ENCODE data around the gene PPIL4.

The PPIL4 gene, protein sequence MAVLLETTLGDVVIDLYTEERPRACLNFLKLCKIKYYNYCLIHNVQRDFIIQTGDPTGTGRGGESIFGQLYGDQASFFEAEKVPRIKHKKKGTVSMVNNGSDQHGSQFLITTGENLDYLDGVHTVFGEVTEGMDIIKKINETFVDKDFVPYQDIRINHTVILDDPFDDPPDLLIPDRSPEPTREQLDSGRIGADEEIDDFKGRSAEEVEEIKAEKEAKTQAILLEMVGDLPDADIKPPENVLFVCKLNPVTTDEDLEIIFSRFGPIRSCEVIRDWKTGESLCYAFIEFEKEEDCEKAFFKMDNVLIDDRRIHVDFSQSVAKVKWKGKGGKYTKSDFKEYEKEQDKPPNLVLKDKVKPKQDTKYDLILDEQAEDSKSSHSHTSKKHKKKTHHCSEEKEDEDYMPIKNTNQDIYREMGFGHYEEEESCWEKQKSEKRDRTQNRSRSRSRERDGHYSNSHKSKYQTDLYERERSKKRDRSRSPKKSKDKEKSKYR

DNA sequence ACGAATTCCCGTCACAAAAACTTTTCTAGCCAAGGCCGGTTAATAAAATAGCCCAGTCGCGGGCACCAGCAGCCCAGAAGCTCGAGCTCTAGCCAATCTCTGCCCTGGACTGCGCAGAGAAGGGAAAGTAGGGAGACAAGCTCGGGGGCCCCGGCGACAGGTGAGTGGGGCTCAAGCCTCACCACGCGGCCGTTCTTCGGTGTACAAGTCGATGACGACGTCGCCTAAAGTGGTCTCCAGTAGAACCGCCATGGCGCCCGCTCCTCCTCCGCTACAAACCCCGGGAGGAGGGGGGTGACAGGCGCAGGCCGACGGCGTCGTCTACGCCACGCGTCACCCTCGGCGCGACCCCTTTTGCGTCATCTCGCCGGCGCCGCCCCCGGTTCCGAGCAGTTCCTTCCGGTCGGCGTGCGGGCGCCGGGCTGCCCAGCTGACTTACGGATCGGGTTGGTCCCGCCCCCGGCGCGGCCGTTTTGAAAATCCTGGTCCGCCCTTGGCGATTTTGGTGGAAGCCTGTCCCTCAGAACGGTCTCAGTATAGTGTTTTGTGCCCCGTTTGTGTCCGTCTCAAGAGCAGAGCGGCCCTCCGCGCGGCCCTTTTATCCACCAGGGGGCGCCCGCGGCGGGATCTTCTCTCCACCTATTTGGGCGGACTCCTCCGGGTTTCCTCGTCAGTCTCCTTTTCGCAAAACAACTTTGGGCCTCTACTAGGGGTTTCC lies at the start of gene PPIL4:
TSS of gene PPIL4 (minus strand) at position 290 of the 718 bp plus-strand sequence. CDS start at position 252, 38 bp downstream.
- peak; percentile 96 for DNase-seq (ENCODE audit: low read depth)

DNA sequence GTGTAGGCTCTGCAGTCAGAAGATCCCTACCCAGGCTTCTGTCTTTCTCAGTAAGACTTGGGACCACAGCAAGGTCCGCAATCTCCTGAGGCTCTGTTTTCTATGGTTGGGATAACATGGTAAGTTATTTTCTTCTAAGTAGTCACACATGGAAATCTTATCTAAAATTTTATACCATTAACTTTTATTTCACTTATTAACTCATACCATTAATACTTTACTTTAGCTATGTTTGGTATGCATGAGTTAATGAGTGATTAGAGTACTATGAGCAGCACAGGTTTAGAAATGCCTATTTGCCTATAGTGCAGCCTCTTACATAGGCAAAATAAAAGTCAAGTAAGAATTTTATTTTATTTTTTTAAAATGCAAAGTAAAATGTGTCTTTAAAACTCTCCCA lies 47.6 kb upstream of the PPIL4 start:
- no peak for DNase-seq (ENCODE audit: low read depth)

DNA sequence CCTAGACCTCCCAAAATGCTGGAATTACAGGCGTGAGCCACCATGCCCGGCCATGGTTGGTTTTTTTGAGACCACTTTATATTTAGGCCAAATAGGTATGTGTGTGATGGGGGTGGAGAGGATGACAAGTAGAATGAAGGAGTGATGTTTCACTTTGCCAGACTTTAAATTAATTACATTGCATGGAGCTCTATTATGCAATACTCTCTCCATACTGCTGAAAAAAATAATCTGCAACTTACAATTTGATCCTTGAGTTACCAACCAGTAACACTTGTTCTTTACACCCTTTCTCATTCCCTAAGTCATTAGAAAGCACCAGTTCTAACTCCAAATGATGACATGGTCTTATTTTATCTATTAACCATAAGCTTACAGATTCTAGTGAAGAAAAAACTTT lies 47.1 kb upstream of the PPIL4 start:
- no peak for DNase-seq (ENCODE audit: low read depth)

DNA sequence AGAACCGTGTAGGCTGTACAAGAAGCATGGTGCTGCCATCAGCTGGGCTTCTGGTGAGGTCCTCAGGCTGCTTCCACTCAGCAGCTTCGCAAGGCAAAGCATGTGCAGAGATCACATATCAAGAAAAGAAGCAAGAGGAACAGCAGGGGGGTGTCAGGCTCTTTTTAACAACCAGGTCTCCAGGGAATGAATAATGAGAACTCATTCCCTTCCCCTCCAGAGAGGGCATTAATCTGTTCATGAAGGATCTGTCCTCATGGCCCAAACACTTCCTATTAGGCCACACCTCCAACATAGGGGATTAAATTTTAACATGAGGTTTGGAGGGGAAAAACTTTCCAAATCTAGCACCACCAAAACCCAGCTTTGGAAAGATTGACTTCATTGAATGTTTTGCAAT lies 40.3 kb upstream of the PPIL4 start:
- DNase-seq (ENCODE audit: low read depth): no peak

DNA sequence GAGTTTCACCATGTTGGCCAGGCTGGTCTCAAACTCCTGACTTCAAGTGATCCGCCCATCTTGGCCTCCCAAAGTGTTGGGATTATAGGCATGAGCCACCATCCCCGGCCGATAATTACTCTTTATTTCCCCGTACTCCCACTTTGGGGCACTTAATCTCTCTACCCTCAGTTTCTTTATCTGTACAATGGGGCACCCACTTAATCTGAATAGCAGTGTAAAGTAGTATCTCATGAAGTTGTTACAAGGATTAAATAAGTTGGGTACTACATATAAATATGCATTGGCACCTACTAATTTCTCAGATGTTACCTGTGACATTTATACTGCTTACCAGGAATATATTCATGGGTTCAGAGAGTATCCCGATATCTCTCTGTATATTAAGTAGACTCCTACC lies 35.5 kb upstream of the PPIL4 start:
- DNase-seq (ENCODE audit: low read depth): no peak

DNA sequence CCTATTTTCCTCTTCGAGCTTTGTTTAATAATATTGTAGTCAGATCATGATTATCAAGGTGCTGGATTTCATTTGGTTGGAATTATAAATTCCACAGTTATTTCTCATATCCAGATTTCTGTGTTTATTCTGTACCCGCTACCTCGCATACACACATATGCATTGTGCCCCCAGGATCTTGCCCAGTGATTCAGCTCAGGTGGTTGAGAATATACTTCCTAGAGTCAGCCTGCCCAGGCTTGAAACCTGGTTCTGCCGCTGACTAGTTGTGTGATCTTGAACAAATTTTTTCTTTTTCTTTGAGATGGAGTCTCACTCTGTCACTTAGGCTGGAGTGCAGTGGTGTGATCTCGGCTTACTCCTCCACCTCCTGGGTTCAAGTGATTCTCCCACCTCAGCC lies 35.0 kb upstream of the PPIL4 start:
- no peak for DNase-seq (ENCODE audit: low read depth)

DNA sequence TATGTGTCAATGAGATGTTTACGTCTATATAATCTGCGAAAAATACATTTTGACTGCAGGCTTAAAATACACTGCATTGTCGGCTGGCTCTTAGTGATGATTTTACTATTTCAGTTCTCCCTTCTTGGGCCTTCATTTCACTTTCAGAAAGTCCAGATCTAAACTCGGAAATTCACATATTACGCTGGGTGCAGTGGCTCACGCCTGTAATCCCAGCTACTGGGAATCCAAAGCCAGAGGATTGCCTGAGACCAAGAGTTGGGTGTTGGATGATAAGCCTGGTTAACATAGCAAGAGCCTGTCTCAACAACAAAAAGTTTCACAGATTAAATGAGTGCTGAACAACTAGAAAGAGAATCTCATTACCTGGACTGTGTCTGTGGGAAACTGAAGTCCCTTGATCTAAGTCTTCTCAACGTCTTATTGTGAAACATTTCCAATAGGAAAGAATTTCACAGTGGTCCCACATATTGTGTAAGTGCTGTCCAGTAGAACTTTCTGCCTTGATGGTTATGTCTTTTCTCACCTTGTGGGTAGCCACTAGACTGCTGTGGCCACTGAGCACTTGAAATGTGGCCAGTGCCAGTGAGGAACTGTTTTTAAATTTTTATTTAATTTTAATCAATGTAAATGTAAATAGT lies 22.2 kb upstream of the PPIL4 start:
- no peak for DNase-seq (ENCODE audit: low read depth)

DNA sequence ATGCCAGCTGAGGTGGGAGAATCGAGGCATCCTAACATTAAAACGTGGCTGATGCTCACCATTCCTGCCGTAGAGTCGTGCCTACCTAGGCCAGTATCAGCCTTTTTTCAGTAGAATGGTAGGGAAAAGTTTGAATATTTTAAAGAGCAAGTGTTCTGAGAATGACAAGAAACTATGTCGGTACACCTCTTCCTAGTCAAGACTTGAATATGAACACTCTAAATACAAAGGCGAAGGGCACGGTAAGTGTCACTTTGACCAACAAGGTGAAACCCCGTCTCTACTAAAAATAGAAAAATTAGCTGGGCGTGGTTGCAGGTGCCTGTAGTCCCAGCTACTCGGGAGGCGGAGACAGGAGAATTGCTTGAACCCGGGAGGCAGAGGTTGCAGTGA lies 21.3 kb upstream of the PPIL4 start:
- DNase-seq (ENCODE audit: low read depth): no peak

DNA sequence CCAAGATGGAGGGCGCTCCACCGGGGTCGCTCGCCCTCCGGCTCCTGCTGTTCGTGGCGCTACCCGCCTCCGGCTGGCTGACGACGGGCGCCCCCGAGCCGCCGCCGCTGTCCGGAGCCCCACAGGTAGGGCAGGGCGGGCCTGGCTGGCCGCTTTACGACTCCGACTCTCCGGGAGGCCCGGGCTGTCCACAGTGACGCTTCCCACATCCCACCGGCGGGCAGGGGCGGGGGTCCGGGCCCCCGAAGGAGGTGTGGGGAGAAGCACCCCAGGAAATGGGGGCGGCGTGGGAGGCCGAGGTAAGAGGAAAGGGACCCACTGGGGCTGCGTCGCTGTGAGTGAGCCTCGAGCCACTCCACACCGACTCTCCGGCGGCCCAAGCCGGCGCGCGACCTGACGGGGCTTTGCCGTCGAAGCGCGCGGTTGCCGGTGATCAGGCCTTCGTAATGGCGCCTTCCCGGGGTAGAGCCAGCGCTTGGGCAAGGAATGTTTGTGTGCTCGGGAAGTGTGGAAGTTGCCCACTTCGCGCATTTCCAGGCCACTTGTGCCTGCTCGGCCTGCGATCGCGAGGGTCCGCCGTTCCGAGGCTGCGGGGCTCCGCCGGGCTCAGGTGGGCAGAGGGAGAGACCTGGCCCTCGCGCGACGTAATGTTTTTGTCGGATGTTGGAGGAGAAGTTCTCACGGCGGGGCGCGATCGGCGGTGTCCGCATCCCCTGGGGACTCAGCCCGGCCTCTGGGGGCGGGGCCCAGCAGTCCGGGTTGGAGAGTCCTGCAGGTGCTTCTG lies 20.8 kb upstream of the PPIL4 start:
- DNase-seq (ENCODE audit: low read depth): peak; percentile 56

DNA sequence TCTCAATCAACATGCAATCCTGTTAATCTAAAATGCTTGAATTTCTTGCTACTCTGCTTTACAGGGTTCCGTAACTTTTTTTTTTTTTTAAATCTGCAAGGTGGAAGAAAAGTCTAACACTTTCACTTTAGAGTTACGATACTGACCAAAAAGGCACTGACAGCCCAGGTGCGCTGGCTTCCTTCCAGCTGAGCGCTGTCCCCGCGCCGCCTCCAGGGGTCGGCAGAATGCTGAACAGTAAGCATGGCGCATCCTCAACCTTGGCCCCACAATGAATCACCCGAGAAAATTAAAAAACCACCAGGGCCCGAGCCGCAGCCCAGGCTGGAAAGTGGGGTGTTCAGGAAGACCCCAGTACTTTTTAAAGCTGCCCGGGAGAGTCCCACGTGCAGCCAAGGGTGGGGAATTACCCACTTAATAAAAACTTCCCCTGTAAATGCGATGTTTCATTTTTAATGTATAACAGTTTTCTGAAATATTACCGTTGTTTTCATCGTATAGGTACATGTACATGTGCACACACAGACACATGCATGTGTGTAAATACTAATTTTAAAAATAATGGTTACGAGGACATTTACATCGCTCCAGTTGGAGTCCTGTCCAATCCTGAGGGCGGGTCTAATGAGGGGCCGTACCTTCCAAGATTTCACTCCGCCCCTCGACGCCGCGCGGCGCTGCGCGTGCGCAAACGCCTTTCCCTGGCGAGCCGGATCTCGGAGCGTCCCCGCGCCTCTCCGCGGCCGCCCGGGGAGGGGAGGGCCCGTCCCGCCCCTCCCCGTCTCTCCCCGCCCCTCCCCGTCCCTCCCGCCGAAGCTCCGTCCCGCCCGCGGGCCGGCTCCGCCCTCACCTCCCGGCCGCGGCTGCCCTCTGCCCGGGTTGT lies 19.9 kb upstream of the PPIL4 start, which contains the start of gene GINM1:
TSS of gene GINM1 (plus strand) at position 849 of the 883 bp plus-strand sequence. CDS start 40 bp downstream, outside the sequence.
- peak; percentile 95 for DNase-seq (ENCODE audit: low read depth)

DNA sequence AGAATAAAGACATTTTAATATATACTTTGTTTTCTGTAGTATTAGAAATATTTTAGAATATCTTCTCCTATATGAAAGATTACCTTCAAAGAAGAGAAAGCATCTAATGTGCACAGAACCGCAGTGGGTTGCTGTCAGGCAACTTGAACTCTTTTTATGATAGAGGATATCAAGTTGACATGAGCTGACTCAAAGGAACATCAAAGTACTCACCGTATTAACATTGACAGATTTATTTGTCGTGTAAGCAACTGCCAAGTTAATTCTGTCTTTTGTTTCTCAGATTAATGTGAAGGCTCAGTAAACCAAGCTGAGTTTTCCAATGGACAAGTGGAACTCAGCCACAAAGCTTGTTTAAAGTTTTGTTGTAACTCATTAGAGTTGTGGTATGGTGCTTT lies 18.1 kb upstream of the PPIL4 start:
- DNase-seq (ENCODE audit: low read depth): no peak

DNA sequence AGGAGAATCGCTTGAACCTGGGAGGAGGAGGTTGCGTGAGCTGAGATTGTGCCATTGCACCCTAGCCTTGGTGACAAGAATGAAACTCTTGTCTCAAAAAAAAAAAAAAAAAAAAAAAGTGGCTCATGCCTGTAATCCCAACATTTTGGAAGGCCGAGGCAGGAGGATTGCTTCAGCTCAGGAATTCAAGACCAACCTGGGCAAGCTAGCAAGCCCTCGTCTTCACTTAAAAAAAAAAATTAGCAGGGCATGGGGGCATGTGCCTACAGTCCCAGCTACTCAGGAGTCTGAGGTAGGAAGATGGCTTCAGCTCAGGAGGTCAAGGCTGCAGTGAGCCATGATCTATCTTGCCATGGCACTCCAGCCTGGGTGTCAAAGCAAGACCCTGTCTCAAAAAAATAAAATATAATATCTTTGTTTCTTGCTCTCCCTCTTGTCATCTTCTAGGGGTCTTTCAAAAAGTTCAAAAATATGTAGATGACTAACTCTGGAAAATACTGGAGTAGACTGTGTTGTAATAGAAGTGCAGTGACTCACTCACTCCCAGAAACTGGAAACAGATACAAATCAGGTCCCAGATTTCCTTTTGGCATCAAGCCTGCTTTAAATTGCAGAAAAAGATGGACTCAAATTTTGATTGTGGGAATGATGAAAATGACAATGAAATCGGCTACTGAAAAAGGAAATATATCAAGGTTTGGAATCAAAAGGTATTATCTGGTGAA lies 17.5 kb upstream of the PPIL4 start:
- DNase-seq (ENCODE audit: low read depth): peak; percentile 87

DNA sequence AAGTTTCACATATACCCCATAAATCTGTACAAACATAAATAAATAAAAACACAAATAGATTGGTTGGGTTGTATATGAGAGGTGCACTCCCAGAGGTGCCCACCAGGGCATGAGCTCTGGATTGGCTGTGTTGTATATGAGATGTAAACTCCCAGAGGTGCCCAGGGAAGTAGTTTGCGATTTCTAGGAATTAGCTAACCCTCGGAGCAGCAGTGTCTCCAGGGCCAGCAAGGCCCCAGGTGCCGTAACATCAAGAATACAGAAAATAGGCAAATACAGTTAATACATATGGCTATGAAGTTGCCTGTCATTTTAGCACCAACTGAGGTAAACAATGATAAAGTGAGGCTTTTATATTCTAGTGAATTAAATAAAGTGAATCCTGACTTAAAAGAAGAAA lies 14.9 kb upstream of the PPIL4 start:
- DNase-seq (ENCODE audit: low read depth): peak; percentile 62

DNA sequence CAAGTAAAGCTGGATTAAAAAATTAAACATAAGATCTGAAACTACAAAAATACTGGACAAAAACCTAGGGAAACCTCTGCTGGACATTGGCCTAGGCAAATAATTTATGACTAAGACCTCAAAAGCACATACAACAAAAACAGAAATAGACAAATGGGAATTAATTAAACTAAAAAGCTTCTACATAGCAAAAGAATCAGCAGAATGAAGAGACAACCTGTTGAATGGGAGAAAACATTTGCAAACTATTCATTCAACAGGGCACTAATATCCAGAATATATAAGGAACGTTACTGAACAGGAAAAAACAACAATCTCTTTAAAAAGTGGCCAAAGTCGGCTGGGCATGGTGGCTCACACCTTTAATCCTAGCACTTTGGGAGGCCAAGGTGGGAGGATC lies 13.5 kb upstream of the PPIL4 start:
- no peak for DNase-seq (ENCODE audit: low read depth)

DNA sequence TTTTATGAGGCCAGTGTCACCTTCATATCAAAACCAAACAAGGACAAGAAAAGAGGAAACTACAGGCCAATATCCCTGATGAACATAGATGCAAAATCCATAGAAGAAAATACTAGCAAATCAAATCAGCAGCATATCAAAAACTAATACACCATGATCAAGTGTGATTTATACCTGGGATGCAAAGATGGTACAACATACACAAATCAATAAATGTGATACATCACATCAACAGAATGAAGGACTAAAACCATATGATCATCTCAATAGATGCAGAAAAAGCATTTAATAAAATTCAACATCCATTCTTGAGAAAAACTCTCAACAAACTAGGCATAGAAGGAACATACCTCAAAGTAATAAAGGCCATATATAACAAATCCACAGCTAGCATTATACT lies 12.2 kb upstream of the PPIL4 start:
- no peak for DNase-seq (ENCODE audit: low read depth)

DNA sequence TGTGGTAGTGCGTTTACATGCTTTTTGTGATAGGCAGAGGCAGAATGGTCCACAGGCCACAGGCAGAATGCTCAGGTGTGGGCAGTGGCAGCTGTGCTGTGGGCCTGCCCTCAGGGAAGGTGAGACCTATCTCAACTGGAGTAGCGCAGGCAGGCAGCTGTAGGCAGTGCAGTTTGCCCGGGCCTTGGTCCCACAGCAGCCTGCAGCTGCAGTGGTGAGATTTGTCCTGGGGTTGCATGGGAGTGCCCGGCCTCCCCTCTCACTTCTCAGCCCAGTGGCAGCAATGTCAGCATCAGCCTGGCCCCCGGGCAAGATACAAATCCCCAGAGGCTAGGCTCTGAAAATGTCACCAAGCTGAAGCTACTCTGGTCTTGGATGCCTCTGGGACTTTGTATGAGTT lies 6.1 kb upstream of the PPIL4 start:
- no peak for DNase-seq (ENCODE audit: low read depth)

DNA sequence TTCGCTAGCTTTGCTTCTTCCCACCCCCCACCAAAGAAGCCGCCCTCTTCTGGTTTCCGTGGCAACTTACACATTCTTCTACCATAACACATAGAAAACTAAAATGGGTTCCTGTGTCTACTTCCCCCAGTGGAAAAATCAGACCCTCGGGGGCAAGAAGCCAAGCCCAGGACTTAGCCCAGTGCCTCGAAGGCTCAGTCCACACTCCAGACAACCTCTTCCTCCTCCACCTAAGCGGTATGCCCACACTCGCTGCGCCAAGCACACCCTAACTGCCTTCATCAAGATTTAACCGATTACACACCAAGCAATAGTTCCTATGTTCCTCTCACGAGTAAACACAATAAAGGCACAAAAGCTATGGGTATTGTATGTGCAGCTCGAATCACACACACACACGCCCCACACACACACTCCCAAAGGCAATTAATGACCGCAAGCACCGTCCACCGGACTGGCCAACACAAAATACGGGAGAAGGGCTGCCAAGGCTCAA lies 537 bp downstream of the PPIL4 start:
- DNase-seq (ENCODE audit: low read depth): peak; percentile 80

DNA sequence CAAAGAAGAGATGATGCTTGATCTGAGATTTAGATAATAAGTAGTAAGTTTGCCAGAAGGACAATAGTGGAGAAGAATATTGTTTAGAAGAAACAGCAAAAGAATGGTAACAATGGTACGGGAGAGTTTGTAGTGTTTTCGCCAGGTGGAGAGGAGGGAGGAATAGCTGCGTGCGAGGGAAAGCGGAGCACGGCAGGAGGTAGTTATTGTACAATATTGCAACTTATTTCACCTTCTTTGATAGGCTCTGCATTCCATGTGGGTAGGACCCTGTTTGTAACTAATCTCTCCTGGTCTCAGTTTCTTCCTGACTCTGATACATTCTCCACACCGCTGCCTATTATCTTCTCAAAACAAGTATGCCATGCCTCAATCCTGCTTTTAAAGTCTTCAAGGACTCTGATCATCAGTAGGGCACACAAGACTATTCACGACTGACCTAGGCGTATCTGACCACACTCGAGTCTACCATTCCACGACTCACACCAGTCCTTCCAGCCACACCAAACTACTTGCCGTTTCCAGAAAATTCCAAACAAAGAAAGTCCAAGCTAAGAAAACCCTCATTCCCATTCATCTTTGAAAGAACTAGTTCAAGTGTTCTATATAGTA lies 1.1 kb downstream of the PPIL4 start:
- no peak for DNase-seq (ENCODE audit: low read depth)

DNA sequence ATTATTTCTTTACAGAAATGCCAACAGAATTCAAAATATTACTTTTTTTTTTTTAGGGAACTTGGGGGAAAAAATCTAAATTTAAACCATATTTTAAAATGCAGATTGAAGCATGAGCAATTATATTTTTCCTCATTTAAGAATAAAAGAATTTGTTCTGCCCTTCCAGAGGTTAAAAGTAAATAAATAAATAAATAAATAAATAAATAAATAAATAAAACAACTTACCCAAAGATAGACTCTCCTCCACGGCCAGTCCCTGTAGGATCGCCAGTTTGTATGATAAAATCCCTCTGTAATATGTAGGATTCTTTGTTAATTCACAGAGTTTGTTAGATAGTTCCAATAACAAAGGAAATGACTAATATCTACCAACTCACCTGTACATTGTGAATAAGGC lies 4.7 kb downstream of the PPIL4 start:
- no peak for DNase-seq (ENCODE audit: low read depth)

DNA sequence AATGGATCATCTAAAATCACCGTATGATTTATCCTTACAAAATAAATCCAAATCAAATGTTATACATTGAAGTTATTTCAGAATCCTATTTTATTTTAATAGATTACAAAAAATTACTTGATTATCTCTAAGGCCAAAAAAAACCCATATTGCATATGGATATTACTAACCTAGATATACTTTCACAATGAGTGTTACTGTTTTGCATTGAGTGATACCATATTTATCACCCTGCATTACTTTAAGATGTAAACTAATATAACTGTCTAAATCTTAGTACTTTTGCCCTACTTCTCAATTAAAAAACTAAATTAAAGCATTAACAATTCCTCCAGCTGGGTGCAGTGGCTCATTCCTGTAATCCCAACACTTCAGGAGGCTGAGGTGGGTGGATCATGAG lies 11.1 kb downstream of the PPIL4 start:
- DNase-seq (ENCODE audit: low read depth): no peak
